Transverse colon (tissue), 4 donors: ENCODE data around the gene ACO1. TPM values are rescaled to one million over a fixed set of nuclear protein-coding genes. Genes with fewer than 3 reads are reported as not detected.
"Not testable (repeated sequence)": the region's sequence is repeated elsewhere in the genome, so short reads cannot be mapped to it uniquely, and the experiment has no call there.

Experiments used
- DNase-seq: peaks from one replicate; pipeline ENCODE4 v3.0.0-alpha.2; 2019
- H3K27ac ChIP-seq, 4 donors: fragments of 200-600 bp; sonication (generic); 2 replicates each; pipeline ENCODE4 v1.5.1; 2016 to 2018; ENCODE audit warnings: inconsistent platforms in 4 of 4
- H3K27me3 ChIP-seq: fragments of 200-600 bp; sonication (generic); 2 replicates; pipeline ENCODE4 v1.5.1; 2017; ENCODE audit warnings: inconsistent platforms
- H3K36me3 ChIP-seq, 4 donors: fragments of 200-600 bp; sonication (generic); 2 replicates each; pipeline ENCODE4 v1.5.1; 2017 to 2019; ENCODE audit warnings: inconsistent platforms in 4 of 4
- H3K4me1 ChIP-seq, 4 donors: fragments of 200-600 bp; sonication (generic); 2 replicates each; pipeline ENCODE4 v1.5.1; 2017 to 2020; ENCODE audit warnings: inconsistent platforms in 4 of 4
- H3K4me3 ChIP-seq, 4 donors: fragments of 200-600 bp; sonication (generic); 1 replicate in 1 of 4; 2 replicates in 3 of 4; pipeline versions ENCODE4 v1.5.1 to v1.6.1; 2017 to 2019; ENCODE audit warnings: inconsistent platforms in 4 of 4
- H3K9me3 ChIP-seq, 2 donors: fragments of 200-600 bp; sonication (generic); 2 replicates each; pipeline ENCODE4 v1.5.1; 2017 to 2019; ENCODE audit warnings: inconsistent platforms in 2 of 2
- EP300 ChIP-seq: sonication (generic); formaldehyde crosslinking; IDR thresholded peaks from one replicate; pipeline ENCODE4 v1.6.1; 2017; ENCODE audit warnings: antibody characterized with exemption, low read depth
- POLR2A ChIP-seq: fragments of 450-650 bp; IDR thresholded peaks from one replicate; pipeline ENCODE4 v1.6.1; 2016; ENCODE audit warnings: antibody characterized with exemption, mild to moderate bottlenecking, moderate library complexity
- POLR2AphosphoS5 ChIP-seq, 3 donors: sonication (generic); formaldehyde crosslinking; IDR thresholded peaks; one replicate each; pipeline ENCODE4 v1.6.1; 2016; ENCODE audit warnings: antibody characterized with exemption in 3 of 3
- WGBS, 2 donors: methylation state at CpG; one replicate each; pipeline ENCODE4 v1.1.5; 2018; ENCODE audit warnings: low coverage in 1 of 2; 5-methylcytosine and 5-hydroxymethylcytosine counted together
- in situ Hi-C, 4 donors: fragments of 200-750 bp; cut with MboI; loops; one replicate each; pipeline versions ENCODE4 v1.15.0 to v1.15.1; 2017; ENCODE audit warnings: low sequenced_read_pairs in 3 of 4, low pct_ligation_motif_present in 1 of 4, low pct_unique_long_range_greater_than_20kb in 1 of 4
- intact Hi-C: fragments of 100-400 bp; cut with DNase I; formaldehyde crosslinking; loops from one replicate; pipeline ENCODE4 v1.15.1; 2023; ENCODE audit warnings: low total_unique reads
- total RNA-seq, 4 donors: library from RNA; depleted of rRNA; stranded (reverse); fragments of >200 nt; gene quantifications; one replicate each; pipeline ENCODE4 v1.1.0, GENCODE V29; 2016
- TF ChIP-seq, protein P1 (sequence below), 5 experiments: fragments of 200-600 bp in 3 of 5; fragments of 450-650 bp in 2 of 5; sonication (generic) in 3 of 5; IDR thresholded peaks; 1 replicate in 2 of 5; 2 replicates in 3 of 5; pipeline ENCODE4 v1.5.1; 2016 to 2017; ENCODE audit warnings: antibody characterized with exemption in 5 of 5, inconsistent platforms in 3 of 5, mild to moderate bottlenecking in 2 of 5, moderate library complexity in 1 of 5

The ACO1 gene
- total RNA-seq, 4 donors from 2014 or later: 10.1 to 34.5 (median 27.3) TPM

DNA sequence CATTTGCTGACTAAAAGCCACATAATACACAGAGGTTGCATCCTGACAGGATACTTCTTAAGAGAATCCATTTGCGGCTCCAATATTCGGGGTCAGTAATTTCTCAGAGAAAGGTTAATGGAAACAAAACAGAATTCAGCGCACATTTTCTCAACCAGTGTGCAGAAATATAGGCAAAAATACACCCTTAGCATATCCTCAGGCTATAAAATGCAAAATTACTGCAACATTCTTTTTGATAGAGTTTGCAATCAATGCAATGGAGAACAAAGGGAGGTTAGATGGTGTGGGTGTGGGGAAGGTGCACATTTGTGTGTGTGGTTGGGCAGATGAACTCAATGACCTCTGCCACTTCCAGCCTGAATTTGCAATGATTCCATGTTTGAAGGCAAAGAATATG is 35.4 kb upstream of the ACO1 start:
- Histone ChIP-seq H3K27me3 (no peaks in the 10 kb centered on the region), H3K9me3 (no peaks in the 10 kb centered on the region), H3K36me3 (no peaks in the 10 kb centered on the region), H3K4me3 (no peak overlapping the region), H3K4me1 (no peaks in the 10 kb centered on the region), H3K27ac (no peak overlapping the region)
- in situ Hi-C loops: no loop called here
- intact Hi-C loops: no loop called here
- 94 to 96% methylated on average over 3 of the region's 3 CpGs for WGBS, 2 donors
- TF ChIP-seq, protein P1, sequence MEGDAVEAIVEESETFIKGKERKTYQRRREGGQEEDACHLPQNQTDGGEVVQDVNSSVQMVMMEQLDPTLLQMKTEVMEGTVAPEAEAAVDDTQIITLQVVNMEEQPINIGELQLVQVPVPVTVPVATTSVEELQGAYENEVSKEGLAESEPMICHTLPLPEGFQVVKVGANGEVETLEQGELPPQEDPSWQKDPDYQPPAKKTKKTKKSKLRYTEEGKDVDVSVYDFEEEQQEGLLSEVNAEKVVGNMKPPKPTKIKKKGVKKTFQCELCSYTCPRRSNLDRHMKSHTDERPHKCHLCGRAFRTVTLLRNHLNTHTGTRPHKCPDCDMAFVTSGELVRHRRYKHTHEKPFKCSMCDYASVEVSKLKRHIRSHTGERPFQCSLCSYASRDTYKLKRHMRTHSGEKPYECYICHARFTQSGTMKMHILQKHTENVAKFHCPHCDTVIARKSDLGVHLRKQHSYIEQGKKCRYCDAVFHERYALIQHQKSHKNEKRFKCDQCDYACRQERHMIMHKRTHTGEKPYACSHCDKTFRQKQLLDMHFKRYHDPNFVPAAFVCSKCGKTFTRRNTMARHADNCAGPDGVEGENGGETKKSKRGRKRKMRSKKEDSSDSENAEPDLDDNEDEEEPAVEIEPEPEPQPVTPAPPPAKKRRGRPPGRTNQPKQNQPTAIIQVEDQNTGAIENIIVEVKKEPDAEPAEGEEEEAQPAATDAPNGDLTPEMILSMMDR (IDR thresholded peaks at IDR 0.05): no peak
- TF ChIP-seq POLR2AphosphoS5 (IDR thresholded peaks at IDR 0.05) (no peak), POLR2A (no peak), EP300 (no peak)
- no peak for DNase-seq

DNA sequence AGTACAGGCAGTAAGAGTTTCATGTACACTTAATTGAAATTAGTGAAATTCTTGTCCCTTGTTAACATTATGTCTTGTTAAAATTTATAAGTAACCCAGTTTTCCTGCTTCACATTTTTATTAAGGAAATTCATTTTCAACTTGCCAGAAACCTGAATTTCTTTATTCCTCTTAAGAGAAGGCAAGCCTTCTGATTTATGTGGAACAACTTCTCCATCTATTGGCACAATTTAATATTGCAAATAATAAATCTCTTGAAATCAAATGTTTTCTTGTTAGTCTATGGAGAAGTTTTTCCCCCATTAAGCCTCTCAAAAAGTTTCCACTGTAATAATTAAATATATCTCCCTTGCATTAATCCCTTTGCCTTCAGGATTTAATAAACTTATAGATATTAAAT is 33.8 kb upstream of the ACO1 start:
- no peak overlapping the region for H3K27ac ChIP-seq
- no peak for DNase-seq
- no peaks in the 10 kb centered on the region for H3K27me3 ChIP-seq
- H3K4me1 ChIP-seq: no peaks in the 10 kb centered on the region
- H3K9me3 ChIP-seq: no peaks in the 10 kb centered on the region
- in situ Hi-C loops (no loop called here), intact Hi-C loops (no loop called here)
- no peaks in the 10 kb centered on the region for H3K36me3 ChIP-seq
- TF ChIP-seq POLR2A: no peak
- no peak for TF ChIP-seq EP300
- TF ChIP-seq, protein P1 (IDR thresholded peaks at IDR 0.05): peak in 3 of 5 experiments; percentile 12 to 26 (median 18)
- TF ChIP-seq POLR2AphosphoS5 (IDR thresholded peaks at IDR 0.05): no peak
- H3K4me3 ChIP-seq: no peak overlapping the region

DNA sequence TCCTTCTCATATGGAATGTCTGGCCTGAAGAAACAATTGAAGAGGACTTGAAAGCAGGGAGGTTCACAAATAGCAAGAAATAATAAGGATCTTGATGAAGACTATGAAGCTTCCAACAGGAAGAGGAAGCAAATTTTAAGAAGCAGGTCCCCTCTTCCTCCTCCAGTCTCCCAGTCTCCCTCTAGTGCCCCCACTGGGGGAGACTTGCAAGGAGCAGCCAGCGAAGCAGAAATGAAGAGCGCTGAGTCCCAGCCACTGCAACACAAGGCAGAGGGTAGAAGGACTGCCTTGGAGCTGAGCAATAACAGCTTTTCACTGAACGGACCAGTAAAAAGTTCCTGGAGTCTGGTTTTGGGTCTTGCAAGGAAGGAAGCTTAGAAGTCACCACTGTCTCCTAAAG is 32.6 kb upstream of the ACO1 start:
- in situ Hi-C loops: no loop called here

DNA sequence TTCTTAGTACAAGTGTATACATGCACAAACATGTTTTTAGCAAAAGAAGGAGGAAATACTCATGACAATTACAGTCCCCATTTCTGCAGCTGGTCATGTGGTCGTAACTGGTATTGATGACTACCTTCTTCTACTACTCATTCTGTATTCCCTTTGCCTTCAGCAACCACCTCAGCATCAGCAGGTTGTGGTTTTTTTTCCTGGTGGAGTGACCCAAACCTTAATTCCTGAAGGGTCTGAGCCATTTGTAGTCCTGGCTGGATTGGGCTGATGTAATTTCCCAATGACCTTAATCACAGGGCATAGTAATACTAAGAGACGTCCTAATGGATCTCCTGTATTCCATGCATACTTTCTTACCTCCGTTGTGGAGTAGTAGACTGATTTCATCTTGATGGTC is 31.0 kb upstream of the ACO1 start:
- in situ Hi-C loops, H3K36me3 ChIP-seq, H3K27me3 ChIP-seq, H3K4me3 ChIP-seq, H3K27ac ChIP-seq, DNase-seq, intact Hi-C loops, H3K9me3 ChIP-seq, H3K4me1 ChIP-seq: not testable (repeated sequence)
- WGBS, 2 donors: 75 to 84% methylated on average over 1 to 3 of the region's 3 CpGs

More for the DNA sequence above, 32.6 kb upstream of the ACO1 start:
- Histone ChIP-seq H3K27ac (no peak overlapping the region), H3K36me3 (no peaks in the 10 kb centered on the region), H3K4me1 (no peaks in the 10 kb centered on the region), H3K4me3 (no peak overlapping the region), H3K9me3 (no peaks in the 10 kb centered on the region), H3K27me3 (no peaks in the 10 kb centered on the region)
- WGBS, 2 donors: 40 to 75% methylated on average over 1 to 3 of the region's 3 CpGs
- intact Hi-C loops: no loop called here
- TF ChIP-seq POLR2A: no peak
- no peak for DNase-seq

DNA sequence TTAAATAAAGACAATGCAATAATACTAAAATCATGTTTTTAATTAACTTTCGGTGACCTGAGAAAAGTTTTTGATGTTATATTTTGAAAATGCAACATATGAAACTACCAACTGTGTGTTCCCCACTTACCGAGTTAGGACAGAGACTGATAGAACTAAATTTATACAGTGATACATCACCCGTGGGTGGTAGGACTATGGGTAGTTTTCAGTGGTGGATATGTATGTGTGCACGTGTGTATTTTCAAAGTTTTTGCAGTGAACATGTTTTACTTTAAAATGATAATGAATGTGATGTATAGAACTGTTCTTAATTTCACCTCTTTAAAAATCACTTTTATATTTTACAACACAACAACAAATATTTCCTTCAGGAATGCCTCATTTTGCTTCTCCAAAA is 25.0 kb upstream of the ACO1 start:
- Histone ChIP-seq H3K27me3 (no peaks in the 10 kb centered on the region), H3K4me1 (no peaks in the 10 kb centered on the region), H3K4me3 (no peak overlapping the region), H3K27ac (no peak overlapping the region), H3K9me3 (no peaks in the 10 kb centered on the region), H3K36me3 (no peaks in the 10 kb centered on the region)
- in situ Hi-C loops: no loop called here
- WGBS, 2 donors: 58 to 68% methylated on average over 4 of the region's 4 CpGs
- intact Hi-C loops: no loop called here
- TF ChIP-seq POLR2AphosphoS5 (IDR thresholded peaks at IDR 0.05) (no peak), EP300 (no peak), POLR2A (no peak)
- TF ChIP-seq, protein P1 (IDR thresholded peaks at IDR 0.05): no peak
- DNase-seq: no peak
